Retinal pigment epithelial cell (primary cell): ENCODE data around the gene EPB41L3.

ENCODE experiments used
- DNase-seq: peaks from one replicate; pipeline ENCODE4 v3.0.0-alpha.2; 2010; ENCODE audit warnings: low read depth
- H3K4me3 ChIP-seq: 2 replicates; pipeline ENCODE4 v1.5.1; 2011; ENCODE audit warnings: mild to moderate bottlenecking, low read length, control low read depth, moderate library complexity
- TF ChIP-seq, protein P1 (sequence below): conservative IDR thresholded peaks from 2 replicates; pipeline ENCODE4 v1.5.1; 2011; ENCODE audit warnings: low read depth, low read length, control low read depth, inconsistent platforms

EPB41L3 gene

GRCh38 chr18:5467671-5468070, 76.1 kb downstream of the EPB41L3 start:
- DNase-seq = no peak
- TF ChIP-seq, protein P1, sequence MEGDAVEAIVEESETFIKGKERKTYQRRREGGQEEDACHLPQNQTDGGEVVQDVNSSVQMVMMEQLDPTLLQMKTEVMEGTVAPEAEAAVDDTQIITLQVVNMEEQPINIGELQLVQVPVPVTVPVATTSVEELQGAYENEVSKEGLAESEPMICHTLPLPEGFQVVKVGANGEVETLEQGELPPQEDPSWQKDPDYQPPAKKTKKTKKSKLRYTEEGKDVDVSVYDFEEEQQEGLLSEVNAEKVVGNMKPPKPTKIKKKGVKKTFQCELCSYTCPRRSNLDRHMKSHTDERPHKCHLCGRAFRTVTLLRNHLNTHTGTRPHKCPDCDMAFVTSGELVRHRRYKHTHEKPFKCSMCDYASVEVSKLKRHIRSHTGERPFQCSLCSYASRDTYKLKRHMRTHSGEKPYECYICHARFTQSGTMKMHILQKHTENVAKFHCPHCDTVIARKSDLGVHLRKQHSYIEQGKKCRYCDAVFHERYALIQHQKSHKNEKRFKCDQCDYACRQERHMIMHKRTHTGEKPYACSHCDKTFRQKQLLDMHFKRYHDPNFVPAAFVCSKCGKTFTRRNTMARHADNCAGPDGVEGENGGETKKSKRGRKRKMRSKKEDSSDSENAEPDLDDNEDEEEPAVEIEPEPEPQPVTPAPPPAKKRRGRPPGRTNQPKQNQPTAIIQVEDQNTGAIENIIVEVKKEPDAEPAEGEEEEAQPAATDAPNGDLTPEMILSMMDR = no peak
- H3K4me3 ChIP-seq = no peak overlapping the region

DNA sequence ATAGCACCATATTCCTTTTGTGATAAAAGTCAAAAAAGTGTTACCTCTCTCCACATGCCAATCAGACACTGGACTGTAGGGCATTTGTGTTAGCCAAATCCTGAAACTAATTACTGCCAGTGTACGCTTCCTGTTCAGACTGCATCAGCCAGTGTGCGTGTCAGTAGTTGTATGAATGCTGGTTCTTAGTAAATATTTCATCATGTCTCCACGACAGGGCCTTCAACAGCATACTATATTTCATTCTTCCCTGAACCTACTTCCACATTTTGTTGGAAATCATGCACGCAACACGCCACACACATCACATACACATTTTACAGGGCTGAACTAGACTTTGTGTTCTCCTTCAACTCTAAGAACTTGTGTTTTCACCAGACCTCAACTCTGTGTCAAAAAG, 77.5 kb downstream of the EPB41L3 start:
- H3K4me3 ChIP-seq = no peak overlapping the region
- no peak for DNase-seq

GRCh38 chr18:5464251-5464650, 79.5 kb downstream of the EPB41L3 start:
- TF ChIP-seq, protein P1 = no peak
- DNase-seq = no peak
- H3K4me3 ChIP-seq = no peak overlapping the region

More for the DNA sequence above, 77.5 kb downstream of the EPB41L3 start:
- TF ChIP-seq, protein P1 = no peak

DNA sequence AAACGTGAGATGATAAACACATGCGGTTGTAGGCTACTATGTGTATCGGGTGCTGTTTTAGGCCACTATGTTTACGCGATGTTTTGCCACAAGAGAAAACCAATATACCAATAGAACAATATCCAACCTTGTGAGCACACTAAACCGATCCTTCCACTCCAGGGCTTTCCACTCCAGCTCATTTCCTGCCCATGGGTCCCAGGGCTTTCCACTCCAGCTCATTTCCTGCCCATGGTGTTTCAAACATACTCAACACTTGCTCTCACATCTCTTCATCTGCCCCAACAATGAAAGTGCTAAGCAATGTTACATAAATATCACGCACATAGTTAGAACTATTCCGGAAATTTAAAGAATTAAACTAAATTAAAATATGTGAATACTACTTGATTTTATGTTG, 80.0 kb downstream of the EPB41L3 start:
- TF ChIP-seq, protein P1 = no peak
- no peak overlapping the region for H3K4me3 ChIP-seq
- no peak for DNase-seq

GRCh38 chr18:5463390-5463789, 80.4 kb downstream of the EPB41L3 start:
- DNase-seq = peak; percentile 54
- no peak overlapping the region for H3K4me3 ChIP-seq

DNA sequence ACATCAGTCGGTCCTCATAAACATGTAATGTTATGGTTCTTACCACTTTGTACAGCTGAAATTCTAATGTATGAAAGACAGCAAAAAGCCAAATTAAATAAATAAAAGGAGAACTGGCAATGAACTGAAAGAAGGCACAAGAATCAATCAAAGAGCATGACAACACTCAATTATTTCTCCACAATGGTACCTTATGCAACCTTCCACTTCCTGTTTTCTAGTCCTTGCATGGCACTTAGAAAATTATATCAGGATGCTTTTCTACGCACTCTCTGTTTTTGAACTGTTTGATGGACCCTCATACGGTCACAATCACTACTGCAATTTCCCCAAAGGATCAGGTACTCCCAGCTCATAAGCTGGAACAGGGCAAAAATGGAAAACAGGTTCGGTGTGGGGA, 81.6 kb downstream of the EPB41L3 start:
- H3K4me3 ChIP-seq = no peak overlapping the region
- TF ChIP-seq, protein P1 = no peak
- no peak for DNase-seq

More at GRCh38 chr18:5463390-5463789, 80.4 kb downstream of the EPB41L3 start:
- TF ChIP-seq, protein P1 = no peak

DNA sequence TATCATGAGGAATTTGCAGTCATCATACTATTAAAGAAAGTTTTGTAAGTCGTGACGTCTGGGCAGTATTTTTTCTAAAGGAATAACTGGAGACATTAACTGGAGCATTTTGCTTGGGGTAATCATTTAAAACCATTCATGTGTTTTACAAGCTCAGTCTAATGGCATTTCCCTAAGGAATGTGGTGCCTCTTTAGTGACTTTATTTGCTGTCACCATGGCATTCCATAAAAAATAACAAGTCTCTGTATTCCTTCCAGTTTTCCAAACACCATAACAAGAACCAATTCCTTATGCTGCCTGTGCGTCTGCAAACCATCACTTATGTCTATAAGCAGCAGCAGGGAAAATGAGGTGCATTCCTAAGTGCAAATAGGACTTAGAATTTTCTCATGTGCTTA, 82.8 kb downstream of the EPB41L3 start:
- no peak overlapping the region for H3K4me3 ChIP-seq
- DNase-seq = peak; percentile 69
- TF ChIP-seq, protein P1 = no peak
